Brain microvascular endothelial cell (primary cell): ENCODE measurements around the gene NOL3.

Experiments used
- DNase-seq: peaks from one replicate; pipeline ENCODE4 v3.0.0-alpha.2; 2020
- H3K27ac ChIP-seq: fragments of 250-450 bp; sonication (Bioruptor Pico); 2 replicates; pipeline ENCODE4 v1.5.1; 2020; ENCODE audit warnings: mild to moderate bottlenecking, moderate library complexity
- H3K27me3 ChIP-seq: fragments of 250-450 bp; sonication (Bioruptor Pico); replicated peaks from 2 replicates; pipeline ENCODE4 v1.5.1; 2020; ENCODE audit warnings: mild to moderate bottlenecking
- H3K36me3 ChIP-seq: fragments of 250-450 bp; sonication (Bioruptor Pico); replicated peaks from 2 replicates; pipeline ENCODE4 v1.5.1; 2020; ENCODE audit warnings: mild to moderate bottlenecking
- H3K4me3 ChIP-seq: 2 replicates; pipeline ENCODE4 v1.5.1; 2011; ENCODE audit warnings: low read depth, mild to moderate bottlenecking, control low read depth, low read length, moderate library complexity
- in situ Hi-C: cut with HindIII; loops from 2 replicates; pipeline ENCODE4 v1.10.0; 2017; ENCODE audit warnings: low sequenced_read_pairs, low pct_ligation_motif_present
- TF ChIP-seq, protein P1 (sequence below): IDR thresholded peaks from 2 replicates; pipeline ENCODE4 v1.5.1; 2011; ENCODE audit warnings: low read depth, mild to moderate bottlenecking, moderate library complexity, low read length, control low read depth, inconsistent platforms; ENCODE audit errors: missing control alignments

The NOL3 gene

DNA sequence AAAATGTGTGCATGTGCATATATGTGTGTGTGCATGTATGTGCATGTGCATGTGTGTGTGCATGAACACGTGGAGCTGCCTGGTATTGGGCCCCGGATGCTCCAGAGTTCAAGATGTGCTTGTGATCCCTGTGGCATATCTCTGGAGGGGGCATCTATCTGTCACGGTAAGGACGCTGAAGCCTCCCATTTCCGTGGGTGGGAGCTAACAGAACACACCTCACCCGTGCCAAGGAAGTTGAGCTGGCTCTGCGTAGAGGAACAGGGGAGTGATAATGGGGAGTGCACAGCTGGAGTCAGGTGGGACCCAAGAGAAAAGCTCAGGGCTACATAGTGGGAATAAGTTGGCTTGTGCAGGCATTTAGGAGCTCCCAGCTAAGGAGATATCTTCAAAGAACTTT is 41.3 kb downstream of the NOL3 start:
- Histone ChIP-seq H3K27me3 (no peaks in the 10 kb centered on the region), H3K4me3 (no peak overlapping the region), H3K27ac (no peak overlapping the region), H3K36me3 (no peaks in the 10 kb centered on the region)
- DNase-seq: no peak
- TF ChIP-seq, protein P1, sequence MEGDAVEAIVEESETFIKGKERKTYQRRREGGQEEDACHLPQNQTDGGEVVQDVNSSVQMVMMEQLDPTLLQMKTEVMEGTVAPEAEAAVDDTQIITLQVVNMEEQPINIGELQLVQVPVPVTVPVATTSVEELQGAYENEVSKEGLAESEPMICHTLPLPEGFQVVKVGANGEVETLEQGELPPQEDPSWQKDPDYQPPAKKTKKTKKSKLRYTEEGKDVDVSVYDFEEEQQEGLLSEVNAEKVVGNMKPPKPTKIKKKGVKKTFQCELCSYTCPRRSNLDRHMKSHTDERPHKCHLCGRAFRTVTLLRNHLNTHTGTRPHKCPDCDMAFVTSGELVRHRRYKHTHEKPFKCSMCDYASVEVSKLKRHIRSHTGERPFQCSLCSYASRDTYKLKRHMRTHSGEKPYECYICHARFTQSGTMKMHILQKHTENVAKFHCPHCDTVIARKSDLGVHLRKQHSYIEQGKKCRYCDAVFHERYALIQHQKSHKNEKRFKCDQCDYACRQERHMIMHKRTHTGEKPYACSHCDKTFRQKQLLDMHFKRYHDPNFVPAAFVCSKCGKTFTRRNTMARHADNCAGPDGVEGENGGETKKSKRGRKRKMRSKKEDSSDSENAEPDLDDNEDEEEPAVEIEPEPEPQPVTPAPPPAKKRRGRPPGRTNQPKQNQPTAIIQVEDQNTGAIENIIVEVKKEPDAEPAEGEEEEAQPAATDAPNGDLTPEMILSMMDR: no peak
- in situ Hi-C loops: no loop called here

DNA sequence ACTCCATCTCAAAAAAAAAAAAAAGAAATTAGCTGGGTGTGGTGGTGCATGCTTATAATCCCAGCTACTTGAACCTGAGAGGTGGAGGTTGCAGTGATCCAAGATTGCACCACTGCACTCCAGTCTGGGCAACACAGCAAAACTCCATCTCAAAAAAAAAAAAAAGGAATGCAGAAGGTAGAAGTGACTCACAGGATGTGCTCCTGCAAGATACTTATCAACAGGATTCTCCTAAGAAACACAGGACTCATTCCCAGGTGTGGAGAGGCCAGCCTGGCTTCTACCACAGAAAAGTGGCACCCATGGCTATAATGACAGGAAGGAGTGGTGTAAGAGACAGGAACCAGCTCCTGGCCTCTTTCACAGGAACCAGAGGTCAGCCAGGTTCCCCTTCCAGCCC is 42.4 kb downstream of the NOL3 start:
- no peaks in the 10 kb centered on the region for H3K36me3 ChIP-seq
- H3K27ac ChIP-seq: no peak overlapping the region
- no peak overlapping the region for H3K4me3 ChIP-seq
- H3K27me3 ChIP-seq: no peaks in the 10 kb centered on the region
- no peak for DNase-seq
- TF ChIP-seq, protein P1: no peak
- in situ Hi-C loops: no loop called here

DNA sequence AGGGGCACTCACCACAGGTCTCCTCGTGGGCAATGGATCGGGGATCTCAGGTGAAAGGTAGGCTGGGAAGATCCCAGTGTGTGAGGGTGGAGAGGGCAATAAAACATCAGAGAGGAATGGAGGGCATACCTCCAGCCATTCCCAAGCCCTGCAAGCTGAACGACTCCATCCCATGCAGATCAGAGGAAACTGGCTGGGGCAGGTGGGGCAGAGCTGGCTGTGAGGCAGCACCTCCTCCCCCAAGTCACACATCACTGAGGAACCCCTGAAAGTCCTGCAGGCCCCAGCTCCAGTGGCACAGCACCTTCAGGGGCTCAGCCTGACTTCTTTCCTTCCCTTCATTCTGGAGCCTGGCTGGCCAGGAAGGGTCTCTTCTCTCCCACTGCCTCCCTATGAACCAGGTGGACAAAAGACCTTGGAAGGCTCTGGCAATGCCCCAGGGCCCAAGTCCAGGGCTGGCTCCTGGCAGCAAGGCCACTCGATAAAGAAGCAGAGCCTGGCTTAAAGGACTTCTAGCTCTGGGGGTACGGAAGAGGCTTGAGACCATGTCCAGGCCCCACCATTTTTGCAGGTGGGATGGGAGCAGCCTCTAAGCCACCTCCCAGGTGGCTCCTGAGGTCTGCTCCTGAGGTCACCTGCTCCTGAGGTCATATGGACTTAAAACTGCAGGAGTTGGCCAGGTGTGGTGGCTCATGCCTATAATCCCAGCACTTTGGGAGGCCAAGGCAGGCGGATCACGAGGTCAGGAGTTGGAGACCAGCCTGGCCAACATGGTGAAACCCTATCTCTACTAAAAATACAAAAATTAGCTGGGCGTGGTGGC is 43.1 kb downstream of the NOL3 start:
- TF ChIP-seq, protein P1: no peak
- DNase-seq: no peak
- in situ Hi-C loops: no loop called here
- Histone ChIP-seq H3K4me3 (no peak overlapping the region), H3K36me3 (no peaks in the 10 kb centered on the region), H3K27ac (no peak overlapping the region), H3K27me3 (no peaks in the 10 kb centered on the region)

DNA sequence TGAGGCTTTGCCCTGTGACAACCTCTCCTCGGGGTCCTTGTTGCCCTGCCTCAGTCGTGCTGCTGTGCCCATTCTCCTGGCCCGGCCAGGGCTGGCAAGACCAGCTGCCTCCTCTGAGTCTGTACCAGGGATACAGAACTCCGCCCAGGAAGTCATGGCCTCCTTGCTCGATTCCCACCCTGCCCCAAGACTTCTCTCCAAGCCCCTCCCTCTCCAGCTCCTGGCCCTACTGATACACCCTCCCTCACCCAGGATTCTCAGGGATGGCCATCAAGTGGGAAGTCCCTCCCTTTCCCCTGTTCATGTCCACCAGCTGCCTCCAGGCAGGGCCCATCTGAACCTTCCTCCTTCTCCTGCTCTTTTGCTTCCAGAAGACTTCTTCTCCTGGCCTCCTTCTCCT is 45.4 kb downstream of the NOL3 start:
- in situ Hi-C loops: no loop called here
- DNase-seq: no peak
- H3K36me3 ChIP-seq: no peaks in the 10 kb centered on the region
- TF ChIP-seq, protein P1: no peak
- no peak overlapping the region for H3K27ac ChIP-seq
- no peaks in the 10 kb centered on the region for H3K27me3 ChIP-seq
- no peak overlapping the region for H3K4me3 ChIP-seq

DNA sequence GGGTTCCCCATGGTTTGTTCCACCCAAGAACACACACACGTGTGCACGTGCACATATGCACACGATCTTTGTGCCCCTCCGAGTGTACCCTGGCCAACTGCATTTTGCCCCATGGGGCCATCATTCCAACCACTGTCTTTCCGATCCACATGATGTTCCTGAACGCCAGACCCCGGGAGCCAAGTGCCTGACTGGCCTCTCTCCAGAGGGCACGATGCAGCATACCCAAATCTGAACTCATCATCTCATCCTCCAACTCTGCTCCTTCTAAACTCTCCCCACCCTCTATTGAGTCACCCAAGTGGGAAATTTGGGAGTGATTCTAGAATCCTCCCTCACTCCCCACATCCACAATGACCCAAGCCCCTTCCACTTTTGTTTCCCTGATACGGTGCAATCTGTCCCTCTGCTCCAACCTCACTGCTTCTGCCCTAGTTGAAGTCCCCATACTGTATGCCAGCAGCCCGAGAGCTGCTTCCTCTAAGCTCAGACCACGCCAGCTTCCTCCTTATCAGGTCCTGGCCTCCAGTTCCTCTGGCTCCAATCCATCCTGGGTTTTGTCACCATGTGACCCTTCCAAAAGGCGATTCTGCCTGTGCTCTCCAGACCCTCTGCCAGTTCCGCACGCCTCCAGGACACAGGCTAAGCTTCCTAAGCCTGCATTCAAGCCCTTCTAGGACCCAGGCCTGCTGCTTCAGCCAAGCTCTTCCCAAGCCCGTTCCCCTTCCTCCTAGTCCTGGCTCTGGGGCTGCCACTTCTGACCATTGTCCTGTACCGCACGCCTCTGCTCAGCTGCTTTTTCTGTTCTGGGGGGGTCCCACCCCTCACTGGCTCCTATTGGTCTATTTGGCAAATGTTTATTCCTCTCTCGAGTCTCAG is 46.5 kb downstream of the NOL3 start:
- TF ChIP-seq, protein P1: no peak
- no peak overlapping the region for H3K4me3 ChIP-seq
- no peak overlapping the region for H3K27ac ChIP-seq
- no peaks in the 10 kb centered on the region for H3K27me3 ChIP-seq
- in situ Hi-C loops: no loop called here
- no peak for DNase-seq
- H3K36me3 ChIP-seq: no peaks in the 10 kb centered on the region
